NB4 (cell line): ENCODE measurements around the gene SRPX2.

ENCODE experiments used
- MYC ChIP-seq: IDR thresholded peaks from 2 replicates; pipeline ENCODE4 v1.6.1; 2011; ENCODE audit warnings: low read depth, low read length
- POLR2A ChIP-seq: IDR thresholded peaks from 2 replicates; pipeline ENCODE4 v1.6.1; 2011; ENCODE audit warnings: mild to moderate bottlenecking; ENCODE audit not compliant: insufficient read length; ENCODE audit errors: extremely low read depth
- TF ChIP-seq, protein P1 (sequence below): IDR thresholded peaks from one replicate; pipeline ENCODE4 v1.5.1; 2012; ENCODE audit warnings: low read depth, low read length
- TF ChIP-seq, protein P2 (sequence below): IDR thresholded peaks from 2 replicates; pipeline ENCODE4 v1.6.1; 2011; ENCODE audit warnings: low read depth, low read length

DNA sequence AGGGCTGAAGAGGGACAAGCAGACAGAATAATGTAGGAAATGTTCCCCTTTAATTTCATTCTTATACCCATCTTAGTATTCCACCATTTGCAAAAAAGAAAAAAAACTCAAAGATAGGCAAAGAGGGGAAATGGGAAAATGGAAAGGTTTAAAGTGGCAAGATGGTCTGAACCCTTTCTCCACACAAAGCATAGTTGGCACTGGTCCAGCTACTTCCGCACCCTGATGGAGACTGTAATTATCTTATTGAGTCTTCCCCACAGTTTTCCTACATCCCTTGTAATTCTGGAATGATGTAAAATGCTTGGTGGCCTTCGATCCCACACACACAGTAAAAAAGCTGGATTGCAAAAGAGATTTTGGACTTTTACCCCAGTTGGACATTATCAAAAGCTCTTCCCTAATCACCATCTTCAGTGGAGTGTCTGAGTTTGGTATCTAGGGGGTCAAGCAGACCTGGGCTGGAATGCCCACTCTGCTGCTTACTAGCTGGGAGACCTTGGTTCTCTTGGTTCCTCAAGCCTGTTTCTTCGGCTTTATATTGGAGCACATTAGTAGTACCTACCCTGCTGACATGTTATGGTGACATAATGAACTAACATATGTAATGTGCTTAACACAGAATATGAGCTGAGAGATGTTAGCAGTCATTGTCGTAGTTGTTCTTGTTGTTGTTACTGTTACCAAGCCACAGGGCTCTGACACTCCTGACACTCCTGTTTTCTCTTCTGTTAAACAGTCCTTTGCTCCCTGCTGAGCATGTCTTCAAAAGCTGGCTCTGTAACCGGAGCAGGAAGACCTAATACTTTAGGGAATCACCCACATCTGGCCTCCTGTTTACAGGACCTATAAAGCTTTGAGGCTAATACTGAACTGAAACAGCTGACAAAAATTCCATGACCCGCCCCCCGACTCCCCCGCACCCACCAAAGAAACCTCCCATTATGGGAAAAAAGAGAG lies 4.7 kb downstream of the SRPX2 start:
- TF ChIP-seq, protein P1, sequence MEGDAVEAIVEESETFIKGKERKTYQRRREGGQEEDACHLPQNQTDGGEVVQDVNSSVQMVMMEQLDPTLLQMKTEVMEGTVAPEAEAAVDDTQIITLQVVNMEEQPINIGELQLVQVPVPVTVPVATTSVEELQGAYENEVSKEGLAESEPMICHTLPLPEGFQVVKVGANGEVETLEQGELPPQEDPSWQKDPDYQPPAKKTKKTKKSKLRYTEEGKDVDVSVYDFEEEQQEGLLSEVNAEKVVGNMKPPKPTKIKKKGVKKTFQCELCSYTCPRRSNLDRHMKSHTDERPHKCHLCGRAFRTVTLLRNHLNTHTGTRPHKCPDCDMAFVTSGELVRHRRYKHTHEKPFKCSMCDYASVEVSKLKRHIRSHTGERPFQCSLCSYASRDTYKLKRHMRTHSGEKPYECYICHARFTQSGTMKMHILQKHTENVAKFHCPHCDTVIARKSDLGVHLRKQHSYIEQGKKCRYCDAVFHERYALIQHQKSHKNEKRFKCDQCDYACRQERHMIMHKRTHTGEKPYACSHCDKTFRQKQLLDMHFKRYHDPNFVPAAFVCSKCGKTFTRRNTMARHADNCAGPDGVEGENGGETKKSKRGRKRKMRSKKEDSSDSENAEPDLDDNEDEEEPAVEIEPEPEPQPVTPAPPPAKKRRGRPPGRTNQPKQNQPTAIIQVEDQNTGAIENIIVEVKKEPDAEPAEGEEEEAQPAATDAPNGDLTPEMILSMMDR, result no peak
- TF ChIP-seq POLR2A (no peak), MYC (no peak)
- TF ChIP-seq, protein P2, sequence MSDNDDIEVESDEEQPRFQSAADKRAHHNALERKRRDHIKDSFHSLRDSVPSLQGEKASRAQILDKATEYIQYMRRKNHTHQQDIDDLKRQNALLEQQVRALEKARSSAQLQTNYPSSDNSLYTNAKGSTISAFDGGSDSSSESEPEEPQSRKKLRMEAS, result no peak
